Measurements from ENCODE around the gene RPS27L. TPM values are rescaled to one million over a fixed set of nuclear protein-coding genes. Genes with fewer than 3 reads are reported as not detected.

Gene RPS27L
- total RNA-seq, 3 donors from 2014 or later = 121 to 200 (median 152) TPM

DNA sequence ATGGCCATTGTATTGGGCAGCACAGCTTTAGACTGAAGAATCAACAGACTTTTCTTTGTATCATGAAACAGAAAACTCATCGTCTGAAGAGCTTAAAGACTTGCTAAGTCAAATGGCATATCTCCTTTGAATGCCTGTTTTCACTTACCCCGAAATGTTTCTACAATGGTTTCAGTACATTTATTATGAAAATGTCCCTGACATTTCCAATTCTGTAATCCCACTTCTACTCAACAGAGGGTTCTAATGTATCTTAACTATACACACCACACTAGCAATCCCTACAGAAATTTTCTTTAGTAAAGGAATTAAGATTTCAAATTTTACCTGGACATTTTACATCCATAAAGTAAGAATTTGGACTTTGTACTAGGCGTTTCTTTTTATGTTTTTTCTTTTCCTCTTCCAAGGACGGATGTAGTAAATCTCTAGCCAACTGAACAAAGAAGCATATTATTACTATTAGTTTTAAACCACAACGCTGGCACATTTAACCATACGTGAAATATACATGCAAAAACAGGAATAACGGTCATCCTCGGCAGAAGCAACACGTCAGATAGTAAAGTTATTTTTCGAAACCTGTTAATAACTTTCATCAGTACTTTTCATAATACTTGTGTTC lies 1.1 kb downstream of the RPS27L start:
- no peak for DNase-seq (ENCODE audit: low spot score in 2 of 2)
- no peak for TF ChIP-seq POLR2A (IDR thresholded peaks at IDR 0.05)
- TF ChIP-seq, protein P1, sequence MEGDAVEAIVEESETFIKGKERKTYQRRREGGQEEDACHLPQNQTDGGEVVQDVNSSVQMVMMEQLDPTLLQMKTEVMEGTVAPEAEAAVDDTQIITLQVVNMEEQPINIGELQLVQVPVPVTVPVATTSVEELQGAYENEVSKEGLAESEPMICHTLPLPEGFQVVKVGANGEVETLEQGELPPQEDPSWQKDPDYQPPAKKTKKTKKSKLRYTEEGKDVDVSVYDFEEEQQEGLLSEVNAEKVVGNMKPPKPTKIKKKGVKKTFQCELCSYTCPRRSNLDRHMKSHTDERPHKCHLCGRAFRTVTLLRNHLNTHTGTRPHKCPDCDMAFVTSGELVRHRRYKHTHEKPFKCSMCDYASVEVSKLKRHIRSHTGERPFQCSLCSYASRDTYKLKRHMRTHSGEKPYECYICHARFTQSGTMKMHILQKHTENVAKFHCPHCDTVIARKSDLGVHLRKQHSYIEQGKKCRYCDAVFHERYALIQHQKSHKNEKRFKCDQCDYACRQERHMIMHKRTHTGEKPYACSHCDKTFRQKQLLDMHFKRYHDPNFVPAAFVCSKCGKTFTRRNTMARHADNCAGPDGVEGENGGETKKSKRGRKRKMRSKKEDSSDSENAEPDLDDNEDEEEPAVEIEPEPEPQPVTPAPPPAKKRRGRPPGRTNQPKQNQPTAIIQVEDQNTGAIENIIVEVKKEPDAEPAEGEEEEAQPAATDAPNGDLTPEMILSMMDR (IDR thresholded peaks at IDR 0.05) = no peak
- no peak for TF ChIP-seq POLR2AphosphoS5 (IDR thresholded peaks at IDR 0.05)
- Histone ChIP-seq H3K36me3 (no peaks in the 10 kb centered on the region), H3K27me3 (no peaks in the 10 kb centered on the region), H3K4me1 (no peaks in the 10 kb centered on the region), H3K4me3 (peak overlapping the region; percentile 71 to 96 (median 81)), H3K9me3 (no peaks in the 10 kb centered on the region), H3K27ac (peak overlapping the region; percentile 96 to 97)
- intact Hi-C loops (cut with DNase I; ENCODE audit: low total_unique reads) = no loop called here

DNA sequence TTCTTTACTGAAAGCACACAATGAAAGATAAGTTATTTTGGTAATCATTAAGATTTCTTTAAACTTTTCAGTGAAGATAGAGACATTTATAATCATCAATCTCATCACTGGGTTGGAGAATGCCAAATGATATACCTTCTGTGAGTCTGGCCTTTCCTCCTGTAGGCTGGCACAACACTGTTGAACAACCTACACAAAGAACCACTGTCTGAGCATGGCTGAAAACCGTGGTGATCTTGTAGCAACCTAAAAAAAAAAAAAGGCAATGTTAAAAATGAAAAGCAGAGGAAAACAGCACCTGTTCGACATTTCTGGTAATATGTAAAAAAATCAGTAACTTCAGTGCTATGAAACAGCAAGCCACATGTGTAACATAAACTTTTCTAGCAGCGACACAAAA lies 1.8 kb downstream of the RPS27L start:
- peak overlapping the region in 1 of 3 donors; percentile 81 for H3K4me3 ChIP-seq
- H3K27me3 ChIP-seq = no peaks in the 10 kb centered on the region
- no peaks in the 10 kb centered on the region for H3K4me1 ChIP-seq
- no peak for DNase-seq (ENCODE audit: low spot score in 2 of 2)
- no peaks in the 10 kb centered on the region for H3K36me3 ChIP-seq
- intact Hi-C loops (cut with DNase I; ENCODE audit: low total_unique reads) = no loop called here
- no peak for TF ChIP-seq POLR2AphosphoS5 (IDR thresholded peaks at IDR 0.05)
- TF ChIP-seq, protein P1 (IDR thresholded peaks at IDR 0.05) = no peak
- no peak for TF ChIP-seq POLR2A (IDR thresholded peaks at IDR 0.05)
- no peak overlapping the region for H3K27ac ChIP-seq
- no peaks in the 10 kb centered on the region for H3K9me3 ChIP-seq

DNA sequence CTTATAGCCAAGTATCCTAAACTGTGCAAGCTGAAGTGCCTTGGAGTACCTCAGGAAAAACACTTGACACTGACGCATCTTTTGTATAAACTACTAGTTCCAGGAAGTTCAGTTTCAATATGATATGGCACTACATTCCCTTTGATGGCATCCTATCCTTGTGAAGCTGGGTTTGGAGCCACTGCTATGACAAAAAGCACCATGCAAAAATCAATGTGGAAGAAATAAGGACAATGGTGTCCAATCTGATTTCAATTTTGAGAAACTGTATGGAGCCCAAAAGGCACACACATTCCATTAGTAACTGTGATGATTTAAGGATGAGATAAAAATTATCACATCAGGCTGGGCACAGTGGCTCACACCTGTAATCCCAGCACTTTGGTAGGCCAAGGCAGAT lies 5.6 kb downstream of the RPS27L start:
- no peaks in the 10 kb centered on the region for H3K36me3 ChIP-seq
- TF ChIP-seq POLR2AphosphoS5 (IDR thresholded peaks at IDR 0.05) = no peak
- no peak for TF ChIP-seq POLR2A (IDR thresholded peaks at IDR 0.05)
- TF ChIP-seq, protein P1 (IDR thresholded peaks at IDR 0.05) = no peak
- H3K27me3 ChIP-seq = no peaks in the 10 kb centered on the region
- no peak for DNase-seq (ENCODE audit: low spot score in 2 of 2)
- no peak overlapping the region for H3K4me3 ChIP-seq
- intact Hi-C loops (cut with DNase I; ENCODE audit: low total_unique reads) = no loop called here
- H3K9me3 ChIP-seq = no peaks in the 10 kb centered on the region
- no peaks in the 10 kb centered on the region for H3K4me1 ChIP-seq
- no peak overlapping the region for H3K27ac ChIP-seq

DNA sequence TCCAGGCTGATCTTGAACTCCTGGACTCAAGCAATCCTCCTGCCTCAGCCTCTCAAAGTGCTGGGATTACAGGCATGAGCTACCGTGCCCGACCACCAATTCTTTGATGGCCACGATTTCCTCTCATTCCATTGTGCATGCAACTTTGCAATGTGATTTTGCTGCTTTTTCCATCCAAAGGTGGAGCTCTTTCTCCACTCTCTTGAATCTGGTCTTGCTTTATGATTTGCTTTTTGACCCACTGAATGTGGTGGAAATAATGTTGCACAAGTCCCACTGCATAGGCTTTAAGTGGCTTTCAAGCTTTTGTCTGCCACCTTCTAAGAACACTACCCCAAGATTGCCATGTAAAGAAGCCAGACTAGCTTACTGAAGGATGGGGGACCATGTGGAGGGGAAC lies 10.6 kb downstream of the RPS27L start:
- no peaks in the 10 kb centered on the region for H3K4me1 ChIP-seq
- H3K36me3 ChIP-seq = no peaks in the 10 kb centered on the region
- intact Hi-C loops (cut with DNase I; ENCODE audit: low total_unique reads) = no loop called here
- no peak overlapping the region for H3K4me3 ChIP-seq
- TF ChIP-seq, protein P1 (IDR thresholded peaks at IDR 0.05) = no peak
- TF ChIP-seq POLR2AphosphoS5 (IDR thresholded peaks at IDR 0.05) (no peak), POLR2A (IDR thresholded peaks at IDR 0.05) (no peak)
- H3K27ac ChIP-seq = no peak overlapping the region
- H3K27me3 ChIP-seq = no peaks in the 10 kb centered on the region
- H3K9me3 ChIP-seq = no peaks in the 10 kb centered on the region
- no peak for DNase-seq (ENCODE audit: low spot score in 2 of 2)

DNA sequence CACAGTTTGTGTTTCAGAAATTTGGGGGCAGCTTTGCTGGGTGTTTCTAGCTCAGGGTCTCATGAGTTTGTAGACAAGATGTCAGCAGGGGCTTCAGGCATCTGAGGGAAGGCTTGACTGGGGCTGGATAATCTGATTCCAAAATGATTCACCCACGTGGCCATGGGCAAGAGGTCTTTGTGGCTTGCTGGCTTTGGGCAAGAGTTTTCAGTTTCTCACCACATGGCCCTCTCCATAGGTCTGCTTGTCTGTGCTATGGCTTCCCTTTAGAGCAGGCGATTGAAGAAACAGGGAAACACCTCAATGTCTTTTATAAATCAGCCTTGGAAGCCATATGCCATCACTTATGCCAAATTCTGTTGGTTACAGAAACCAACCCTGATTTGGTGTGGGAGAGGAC lies 11.9 kb downstream of the RPS27L start:
- H3K4me3 ChIP-seq = no peak overlapping the region
- no peaks in the 10 kb centered on the region for H3K9me3 ChIP-seq
- intact Hi-C loops (cut with DNase I; ENCODE audit: low total_unique reads) = no loop called here
- no peaks in the 10 kb centered on the region for H3K27me3 ChIP-seq
- no peak for TF ChIP-seq POLR2A (IDR thresholded peaks at IDR 0.05)
- no peak for TF ChIP-seq POLR2AphosphoS5 (IDR thresholded peaks at IDR 0.05)
- no peak for DNase-seq (ENCODE audit: low spot score in 2 of 2)
- H3K36me3 ChIP-seq = no peaks in the 10 kb centered on the region
- no peak overlapping the region for H3K27ac ChIP-seq
- no peaks in the 10 kb centered on the region for H3K4me1 ChIP-seq
